Endothelial cell of umbilical vein (primary cell): Measurements from ENCODE around the gene TMEM97. TPM values are rescaled to one million over a fixed set of nuclear protein-coding genes. Genes with fewer than 3 reads are reported as not detected.

Source experiments
- Bru-seq: library from RNA; stranded (reverse); fragments of 400-500 nt; gene quantifications from one replicate; lab custom pipeline; 2021; lab: Mats Ljungman, UMichigan
- BruChase-seq, 2 experiments: library from RNA; stranded (reverse); fragments of 400-500 nt; gene quantifications; one replicate each; lab custom pipeline; 2021; lab: Mats Ljungman, UMichigan
- BruUV-seq: library from RNA; stranded (reverse); fragments of 400-500 nt; replicated peaks from 2 replicates; lab custom pipeline; 2021; lab: Mats Ljungman, UMichigan
- CTCF ChIA-PET: fragments of 300-600, 350-600 bp; sonication (Branson Sonifier 250); formaldehyde crosslinking; loops from one replicate; lab custom pipeline; 2021; ENCODE audit warnings: antibody characterized with exemption, inconsistent platforms; lab: Charles Lee
- POLR2A ChIA-PET: fragments of 300-600, 350-600 bp; sonication (Branson Sonifier 250); formaldehyde crosslinking; loops from one replicate; lab custom pipeline; 2021; ENCODE audit warnings: antibody characterized with exemption, inconsistent platforms; lab: Charles Lee
- DNase-seq: peaks from one replicate; pipeline ENCODE4 v3.0.0-alpha.2; 2011; ENCODE audit warnings: low read depth, low spot score
- FAIRE-seq: peaks from 2 replicates; lab custom pipeline; 2011; peaks lifted over from hg19 to GRCh38; lab: Jason Lieb, UNC
- H2AFZ ChIP-seq: 2 replicates; pipeline ENCODE4 v1.6.0; 2012; ENCODE audit warnings: low read depth, low read length, control low read depth, inconsistent platforms
- H3K27ac ChIP-seq: 2 replicates; pipeline ENCODE4 v1.5.1; 2011; ENCODE audit warnings: low read depth, mild to moderate bottlenecking, control low read depth, low read length, moderate library complexity; ENCODE audit not compliant: insufficient read depth
- H3K27me3 ChIP-seq, 2 experiments: 2 replicates each; pipeline versions ENCODE4 v1.6.0 to v1.6.1; 2011; ENCODE audit warnings: low read length in 2 of 2, mixed read lengths in 1 of 2; ENCODE audit not compliant: control insufficient read depth in 2 of 2, insufficient read depth in 2 of 2
- H3K36me3 ChIP-seq, 2 experiments: 2 replicates in 1 of 2; 3 replicates in 1 of 2; pipeline ENCODE4 v1.5.1; 2011; ENCODE audit warnings: low read length in 2 of 2, mild to moderate bottlenecking in 1 of 2, moderate library complexity in 1 of 2; ENCODE audit not compliant: control insufficient read depth in 2 of 2, insufficient read depth in 2 of 2; ENCODE audit errors: extremely low read depth in 1 of 2
- H3K4me1 ChIP-seq: 3 replicates; pipeline ENCODE4 v1.5.1; 2011; ENCODE audit warnings: mild to moderate bottlenecking, low read length; ENCODE audit not compliant: control insufficient read depth, insufficient read depth; ENCODE audit errors: extremely low read depth
- H3K4me2 ChIP-seq: 2 replicates; pipeline ENCODE4 v1.6.1; 2011; ENCODE audit warnings: low read length, control low read depth, mixed read lengths; ENCODE audit not compliant: insufficient read depth
- H3K4me3 ChIP-seq, 3 experiments: fragments of 200-600 bp in 1 of 3; sonication (generic), shearing (Covaris generic) in 1 of 3; replicated peaks in 1 of 3; 2 replicates each; pipeline ENCODE4 v1.5.1; 2011 to 2016; ENCODE audit warnings: control low read depth in 3 of 3, low read length in 3 of 3, mild to moderate bottlenecking in 2 of 3, inconsistent platforms in 1 of 3, low read depth in 1 of 3, moderate library complexity in 1 of 3; ENCODE audit not compliant: insufficient read depth in 1 of 3
- H3K79me2 ChIP-seq: 2 replicates; pipeline ENCODE4 v1.6.0; 2012; ENCODE audit warnings: low read length, inconsistent platforms; ENCODE audit not compliant: control insufficient read depth, insufficient read depth
- H3K9ac ChIP-seq: replicated peaks from 2 replicates; pipeline ENCODE3; 2011; ENCODE audit warnings: low read length, control low read depth; ENCODE audit not compliant: insufficient read depth; ENCODE audit errors: extremely low read depth
- H3K9me1 ChIP-seq: replicated peaks from 3 replicates; pipeline ENCODE4 v1.6.0; 2011; ENCODE audit warnings: mild to moderate bottlenecking, low read length; ENCODE audit not compliant: control insufficient read depth, insufficient read depth; ENCODE audit errors: extremely low read depth
- H3K9me3 ChIP-seq: replicated peaks from 2 replicates; pipeline ENCODE4 v1.5.1; 2012; ENCODE audit warnings: low read length, inconsistent platforms; ENCODE audit not compliant: control insufficient read depth, insufficient read depth
- H4K20me1 ChIP-seq: replicated peaks from 2 replicates; pipeline ENCODE3; 2011; ENCODE audit warnings: mild to moderate bottlenecking, low read length; ENCODE audit not compliant: control insufficient read depth, insufficient read depth; ENCODE audit errors: extremely low read depth
- CTCF ChIP-seq, 2 donors: IDR thresholded peaks; 1 replicate in 1 of 2; 2 replicates in 1 of 2; pipeline ENCODE4 v1.5.1; 2011; ENCODE audit warnings: low read length in 2 of 2, mild to moderate bottlenecking in 2 of 2, moderate library complexity in 2 of 2, control low read depth in 1 of 2, inconsistent platforms in 1 of 2, low read depth in 1 of 2; ENCODE audit not compliant: insufficient read depth in 1 of 2; ENCODE audit errors: extremely low read depth in 1 of 2
- EZH2 ChIP-seq: IDR thresholded peaks from 2 replicates; pipeline ENCODE4 v1.6.1; 2012; ENCODE audit warnings: borderline replicate concordance, low read depth, mild to moderate bottlenecking, moderate library complexity, low read length, inconsistent platforms; ENCODE audit not compliant: severe bottlenecking
- FOS ChIP-seq: IDR thresholded peaks from 2 replicates; pipeline ENCODE4 v1.6.1; 2011; ENCODE audit warnings: mild to moderate bottlenecking, low read length, moderate library complexity, borderline replicate concordance; ENCODE audit not compliant: insufficient read depth
- GATA2 ChIP-seq: IDR thresholded peaks from 2 replicates; pipeline ENCODE4 v1.7.0; 2011; ENCODE audit warnings: low read depth, mild to moderate bottlenecking, moderate library complexity, mixed read lengths, low read length; ENCODE audit not compliant: insufficient read length, insufficient read depth
- JUN ChIP-seq: IDR thresholded peaks from 2 replicates; pipeline ENCODE4 v1.6.1; 2011; ENCODE audit warnings: borderline replicate concordance, low read depth; ENCODE audit not compliant: insufficient read length, insufficient read depth
- MAX ChIP-seq: IDR thresholded peaks from 2 replicates; pipeline ENCODE4 v1.6.1; 2011; ENCODE audit not compliant: insufficient read depth, insufficient read length
- MYC ChIP-seq: IDR thresholded peaks from one replicate; pipeline ENCODE4 v1.6.1; 2011; ENCODE audit warnings: mild to moderate bottlenecking, low read depth, low read length
- POLR2A ChIP-seq: IDR thresholded peaks from 2 replicates; pipeline ENCODE4 v1.6.1; 2012; ENCODE audit warnings: low read depth, mild to moderate bottlenecking, control low read depth, low read length
- POLR2AphosphoS5 ChIP-seq: IDR thresholded peaks from 2 replicates; pipeline ENCODE4 v1.6.1; 2012; ENCODE audit warnings: low read depth, mild to moderate bottlenecking, control low read depth, low read length, moderate library complexity; ENCODE audit not compliant: insufficient read depth
- dilution Hi-C: fragments of 300-500 bp; cut with MboI; formaldehyde crosslinking; loops from one replicate; pipeline ENCODE4 v1.15.0; 2019; ENCODE audit warnings: low sequenced_read_pairs; ENCODE audit not compliant: extremely low pct_ligation_motif_present
- intact Hi-C: fragments of 100-400 bp; cut with micrococcal nuclease; formaldehyde crosslinking; loops from one replicate; pipeline ENCODE4 v1.10.0; 2022
- long read RNA-seq: library from polyadenylated mRNA; stranded (forward); transcript quantifications from one replicate; pipeline ENCODE4 v2.0.0, GENCODE V29; 2021
- polyA minus RNA-seq, 3 experiments: library from RNA; depleted of rRNA, polyadenylated mRNA; stranded (reverse); fragments of >200 nt; gene quantifications; 1 replicate in 1 of 3; 2 replicates in 2 of 3; pipeline ENCODE4 v1.2.3, GENCODE V29; 2011
- polyA plus RNA-seq, 4 experiments: library from polyadenylated mRNA; depleted of rRNA in 3 of 4; stranded (reverse) in 3 of 4; unstranded in 1 of 4; fragments of >200 nt; gene quantifications; 2 replicates each; pipeline versions ENCODE4 v1.2.1 to v1.2.3, GENCODE V29; 2011 to 2012; ENCODE audit warnings: missing spikeins in 1 of 4
- total RNA-seq: library from RNA; stranded (reverse); gene quantifications from 2 replicates; pipeline ENCODE4 v1.2.3, GENCODE V29; 2021

Gene TMEM97
- total RNA-seq (43.5 and 51.7 TPM in 2 replicates), polyA plus RNA-seq (27.0 and 30.7 TPM in 2 replicates), polyA minus RNA-seq (50.7 and 53.2 TPM in 2 replicates), Bru-seq, nascent RNA (percentile 82 among the genes with signal in this experiment), BruChase-seq, experiment 1, labeled RNA remaining after a 6-hour chase (percentile 89 among the genes with signal in this experiment), BruChase-seq, experiment 2, labeled RNA remaining after a 2-hour chase (percentile 81 among the genes with signal in this experiment)
- 24.7 and 27.1 TPM in 2 replicates for polyA plus RNA-seq (2011; cell fraction: cytosol; rRNA removed)
- 9.0 and 13.4 TPM in 2 replicates for polyA plus RNA-seq (2011; cell fraction: nucleus; rRNA removed)
- polyA plus RNA-seq (2012), result 16.9 and 21.6 TPM in 2 replicates
- polyA minus RNA-seq (2011; cell fraction: cytosol; rRNA and poly(A)+ RNA removed), result 52.7 TPM
- 9.1 and 14.0 TPM in 2 replicates for polyA minus RNA-seq (2011; cell fraction: nucleus; rRNA and poly(A)+ RNA removed)
- long read RNA-seq, transcript TMEM97-201 (3 exons, 2,568 nt), result major isoform, 23 of 35 reads
- long read RNA-seq, partial matches to known transcripts, result 0 of 35 reads
- long read RNA-seq, other reads (novel, unspliced or antisense), result 11 of 35 reads

- Histone ChIP-seq H3K9me1 (no peaks in the 10 kb centered on the region), H3K4me2 (peak within 1 kb of the TSS; percentile 91), H3K9me3 (no peaks in the 10 kb centered on the region), H3K4me3 (peak within 1 kb of the TSS; percentile 52 to 80 (median 65)), H3K4me1 (peaks cover 18% of the 10 kb centered on the region), H4K20me1 (no peaks in the 10 kb centered on the region), H3K79me2 (peaks cover 34% of the 10 kb centered on the region), H2AFZ (peak within 1 kb of the TSS; percentile 97), H3K27me3 (peaks cover 0 to 1% of the 10 kb centered on the region in 2 experiments), H3K36me3 (no peaks in the 10 kb centered on the region), H3K27ac (peak within 1 kb of the TSS; percentile 9), H3K9ac (peak within 1 kb of the TSS; percentile 76)
- ChIA-PET POLR2A (interaction anchor here (1.2 kb wide), 1 partner anchor 17 kb away, joined by 3 read pairs; the partner anchor contains the start of genes IFT20 and TNFAIP1), CTCF (interaction anchor here (0.9 to 2.0 kb wide), 8 partner anchors 12 to 514 kb away, joined by 3 to 8 read pairs (median 4); partner anchors contain the start of genes IFT20, POLDIP2 and TNFAIP1)
- intact Hi-C loops, result loop anchor here (1.0 kb wide), 5 partner anchors 8 to 514 kb away; partner anchors contain the start of genes IFT20, POLDIP2 and TNFAIP1
- DNase-seq (peak; percentile 98), FAIRE-seq (peak; percentile 97)
- BruUV-seq, result no TSS peak
- dilution Hi-C loops, result no loop called here
- TF ChIP-seq JUN, result no peak
- peak; percentile 47 for TF ChIP-seq POLR2A
- peak; percentile 73 for TF ChIP-seq POLR2AphosphoS5
- peak; percentile 79 for TF ChIP-seq MAX
- no peak for TF ChIP-seq CTCF (IDR thresholded peaks at IDR 0.05; ENCODE audit: extremely low read depth in 1 of 2, insufficient read depth in 1 of 2, low read depth in 1 of 2, low read length in 2 of 2)
- no peak for TF ChIP-seq GATA2
- TF ChIP-seq EZH2, result no peak
- no peak for TF ChIP-seq FOS
- TF ChIP-seq MYC, result peak; percentile 62
Observed at GRCh38 chr17:28318759-28319597, at the start of gene TMEM97. Gene TMEM97, plus strand, starts transcription at chr17:28319200. Its CDS starts 40 bp downstream, at chr17:28319240.
